Measurements from ENCODE around the gene GZMM.
A peak's percentile ranks its signal among the peaks of the same experiment; 100 is the strongest.

GRCh38 chr19:532561-533363 is 11.1 kb upstream of the GZMM start:
- TF ChIP-seq EP300 (IDR thresholded peaks at IDR 0.05): no peak
- TF ChIP-seq CTCF (IDR thresholded peaks at IDR 0.05): peak; percentile 24 to 58 (median 40)

Measured in upper lobe of left lung (tissue), 4 donors.